Mesenchymal stem cell (in vitro differentiated cells and primary cell): ENCODE measurements around the gene CLEC3B.

ENCODE experiments used
- DNase-seq: peaks from one replicate; pipeline ENCODE4 v3.0.0-alpha.2; 2013
- H2AFZ ChIP-seq: one replicate; pipeline ENCODE4 v1.6.1; 2013; ENCODE audit warnings: low read depth, mild to moderate bottlenecking, control low read depth, inconsistent platforms, low read length, moderate library complexity
- H2AK5ac ChIP-seq: 2 replicates; pipeline ENCODE4 v1.6.1; 2013; ENCODE audit warnings: low read length, moderate library complexity, mild to moderate bottlenecking, inconsistent platforms; ENCODE audit not compliant: severe bottlenecking
- H2BK120ac ChIP-seq: one replicate; pipeline ENCODE4 v1.6.1; 2013; ENCODE audit warnings: low read depth, mild to moderate bottlenecking, inconsistent platforms, low read length, moderate library complexity
- H2BK12ac ChIP-seq, 2 experiments: one replicate each; pipeline ENCODE4 v1.6.1; 2013; ENCODE audit warnings: inconsistent platforms in 2 of 2, low read length in 2 of 2, mild to moderate bottlenecking in 2 of 2, moderate library complexity in 2 of 2, control low read depth in 1 of 2
- H2BK15ac ChIP-seq: one replicate; pipeline ENCODE4 v1.6.1; 2013; ENCODE audit warnings: mild to moderate bottlenecking, low read depth, inconsistent platforms; ENCODE audit not compliant: poor library complexity, severe bottlenecking
- H2BK5ac ChIP-seq: 2 replicates; pipeline ENCODE4 v1.6.1; 2013; ENCODE audit warnings: low read depth, mild to moderate bottlenecking, low read length, control low read depth, inconsistent platforms; ENCODE audit not compliant: poor library complexity, severe bottlenecking
- H3K14ac ChIP-seq, 2 experiments: one replicate each; pipeline ENCODE4 v1.6.1; 2013; ENCODE audit warnings: inconsistent platforms in 2 of 2, low read length in 2 of 2, control low read depth in 1 of 2, mild to moderate bottlenecking in 1 of 2, moderate library complexity in 1 of 2
- H3K18ac ChIP-seq, 2 experiments: one replicate each; pipeline ENCODE4 v1.6.1; 2013; ENCODE audit warnings: inconsistent platforms in 2 of 2, low read length in 2 of 2, control low read depth in 1 of 2, low read depth in 1 of 2, mild to moderate bottlenecking in 1 of 2
- H3K23ac ChIP-seq, 2 experiments: one replicate each; pipeline ENCODE4 v1.6.1; 2013; ENCODE audit warnings: inconsistent platforms in 2 of 2, low read length in 2 of 2, mild to moderate bottlenecking in 2 of 2, moderate library complexity in 2 of 2, control low read depth in 1 of 2
- H3K27ac ChIP-seq: 2 replicates; pipeline ENCODE4 v1.5.1; 2013; ENCODE audit warnings: mild to moderate bottlenecking, moderate library complexity, low read length, control low read depth, inconsistent platforms; ENCODE audit not compliant: poor library complexity, severe bottlenecking
- H3K27me3 ChIP-seq, 2 experiments: 2 replicates each; pipeline versions ENCODE4 v1.6.1 to v1.7.0; 2013; ENCODE audit warnings: low read length in 2 of 2, mild to moderate bottlenecking in 2 of 2, moderate library complexity in 2 of 2, control low read depth in 1 of 2, inconsistent platforms in 1 of 2; ENCODE audit not compliant: control insufficient read depth in 1 of 2, insufficient read depth in 1 of 2
- H3K36me3 ChIP-seq, 2 experiments: 2 replicates each; pipeline versions ENCODE4 v1.6.1 to v1.7.0; 2013; ENCODE audit warnings: low read length in 2 of 2, control low read depth in 1 of 2, inconsistent platforms in 1 of 2, low read depth in 1 of 2, mild to moderate bottlenecking in 1 of 2; ENCODE audit not compliant: insufficient read depth in 2 of 2, control insufficient read depth in 1 of 2
- H3K4ac ChIP-seq, 2 experiments: one replicate each; pipeline ENCODE4 v1.6.1; 2013; ENCODE audit warnings: inconsistent platforms in 2 of 2, low read length in 2 of 2, mild to moderate bottlenecking in 2 of 2, moderate library complexity in 2 of 2, control low read depth in 1 of 2, low read depth in 1 of 2
- H3K4me1 ChIP-seq: 2 replicates; pipeline ENCODE4 v1.6.1; 2013; ENCODE audit warnings: low read depth, low read length, control low read depth; ENCODE audit not compliant: control insufficient read depth, insufficient read depth
- H3K4me2 ChIP-seq: 2 replicates; pipeline ENCODE4 v1.6.1; 2013; ENCODE audit warnings: low read length, mild to moderate bottlenecking, inconsistent platforms; ENCODE audit not compliant: poor library complexity, severe bottlenecking
- H3K4me3 ChIP-seq, 2 experiments: 2 replicates each; pipeline versions ENCODE4 v1.5.1 to v1.7.0; 2013; ENCODE audit warnings: low read length in 2 of 2, mild to moderate bottlenecking in 2 of 2, control low read depth in 1 of 2, low read depth in 1 of 2; ENCODE audit not compliant: insufficient read depth in 1 of 2
- H3K79me1 ChIP-seq: replicated peaks from 2 replicates; pipeline ENCODE4 v1.6.1; 2013; ENCODE audit warnings: mild to moderate bottlenecking, control low read depth, low read length, inconsistent platforms; ENCODE audit not compliant: poor library complexity, severe bottlenecking
- H3K9ac ChIP-seq: 2 replicates; pipeline ENCODE4 v1.7.0; 2013; ENCODE audit warnings: mild to moderate bottlenecking, low read length, moderate library complexity
- H3K9me3 ChIP-seq: 2 replicates; pipeline ENCODE4 v1.7.0; 2013; ENCODE audit warnings: mild to moderate bottlenecking, low read length; ENCODE audit not compliant: control insufficient read depth
- H4K8ac ChIP-seq: one replicate; pipeline ENCODE4 v1.6.1; 2013; ENCODE audit warnings: inconsistent platforms, mild to moderate bottlenecking, low read length, moderate library complexity
- H4K91ac ChIP-seq: one replicate; pipeline ENCODE4 v1.6.1; 2013; ENCODE audit warnings: mild to moderate bottlenecking, low read length, inconsistent platforms
- WGBS: methylation state at CpG from one replicate; pipeline ENCODE4 v1.1.7; 2013; ENCODE audit warnings: mixed read lengths; 5-methylcytosine and 5-hydroxymethylcytosine counted together

The CLEC3B gene

DNA sequence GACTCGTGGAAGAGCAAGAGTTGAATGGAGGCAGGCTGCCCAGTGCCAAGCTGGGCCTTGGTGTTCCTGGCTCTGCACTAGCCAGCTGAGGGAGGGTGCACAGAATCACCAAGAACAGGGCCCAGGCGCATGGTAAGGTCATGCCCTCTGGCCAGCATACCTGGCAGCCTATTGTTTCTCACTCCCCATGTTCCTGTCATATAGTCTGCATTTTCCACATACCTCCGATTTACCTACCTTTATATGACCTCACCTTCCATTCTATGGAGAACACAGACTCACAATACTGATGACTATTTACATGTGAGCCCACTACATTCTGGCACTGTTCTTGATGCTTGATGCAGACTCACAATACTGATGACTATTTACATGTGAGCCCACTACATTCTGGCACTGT, 5.4 kb downstream of the CLEC3B start:
- DNase-seq, result no peak

GRCh38 chr3:45032113-45032512, 6.0 kb downstream of the CLEC3B start:
- Histone ChIP-seq H2AFZ (no peak overlapping the region), H3K4me1 (peaks cover 36% of the 10 kb centered on the region), H2BK5ac (no peak overlapping the region), H2BK15ac (no peak overlapping the region), H3K27ac (no peak overlapping the region), H3K23ac (no peak overlapping the region), H4K91ac (no peak overlapping the region), H3K27me3 (no peaks in the 10 kb centered on the region), H3K4ac (no peak overlapping the region), H3K14ac (no peak overlapping the region), H2BK120ac (no peak overlapping the region), H3K36me3 (peaks cover 0 to 4% of the 10 kb centered on the region in 2 experiments), H2AK5ac (no peak overlapping the region), H4K8ac (no peak overlapping the region), H3K4me3 (no peak overlapping the region), H3K18ac (no peak overlapping the region), H3K79me1 (no peaks in the 10 kb centered on the region), H2BK12ac (no peak overlapping the region), H3K9me3 (no peaks in the 10 kb centered on the region), H3K9ac (no peak overlapping the region), H3K4me2 (no peak overlapping the region)
- 94% methylated on average over 2 of the region's 2 CpGs for WGBS
- DNase-seq, result no peak

More for the DNA sequence above, 5.4 kb downstream of the CLEC3B start:
- H3K4me1 ChIP-seq, result peaks cover 39% of the 10 kb centered on the region
- H4K91ac ChIP-seq, result no peak overlapping the region
- no peak overlapping the region for H3K27ac ChIP-seq
- H3K9ac ChIP-seq, result no peak overlapping the region
- H4K8ac ChIP-seq, result no peak overlapping the region
- H2BK12ac ChIP-seq, result no peak overlapping the region
- H2BK120ac ChIP-seq, result no peak overlapping the region
- H3K9me3 ChIP-seq, result no peaks in the 10 kb centered on the region
- H3K79me1 ChIP-seq, result no peaks in the 10 kb centered on the region
- no peak overlapping the region for H2AK5ac ChIP-seq
- H2BK5ac ChIP-seq, result no peak overlapping the region
- no peak overlapping the region for H2BK15ac ChIP-seq
- 88% methylated on average over 3 of the region's 3 CpGs for whole genome bisulfite sequencing
- H3K4ac ChIP-seq, result no peak overlapping the region
- H3K4me2 ChIP-seq, result no peak overlapping the region
- no peak overlapping the region for H2AFZ ChIP-seq
- no peak overlapping the region for H3K14ac ChIP-seq
- H3K18ac ChIP-seq, result no peak overlapping the region
- no peak overlapping the region for H3K23ac ChIP-seq
- no peak overlapping the region for H3K4me3 ChIP-seq
- no peaks in the 10 kb centered on the region for H3K27me3 ChIP-seq
- H3K36me3 ChIP-seq, result peaks cover 0 to 4% of the 10 kb centered on the region in 2 experiments

DNA sequence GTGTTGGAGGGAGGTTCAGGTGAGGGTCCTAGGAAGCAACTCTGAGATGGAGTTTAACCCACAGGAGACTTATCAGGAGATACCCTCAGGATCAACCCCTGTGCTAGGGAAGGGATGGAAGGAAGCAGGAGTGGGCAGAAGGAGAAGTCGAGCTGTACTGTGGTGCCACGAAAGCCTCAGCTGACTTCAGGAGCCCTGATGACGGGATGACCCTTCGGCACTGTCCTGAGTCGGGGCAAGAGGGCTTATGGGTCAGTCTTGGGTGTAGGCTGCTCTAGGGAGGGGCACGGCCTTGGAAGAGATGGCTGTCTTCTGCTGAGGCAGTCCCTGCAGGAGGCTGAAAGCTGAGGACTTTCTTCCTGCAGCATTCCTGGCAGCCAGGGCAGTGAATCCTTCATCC, 7.7 kb downstream of the CLEC3B start:
- H3K23ac ChIP-seq, result no peak overlapping the region
- no peak overlapping the region for H3K18ac ChIP-seq

DNA sequence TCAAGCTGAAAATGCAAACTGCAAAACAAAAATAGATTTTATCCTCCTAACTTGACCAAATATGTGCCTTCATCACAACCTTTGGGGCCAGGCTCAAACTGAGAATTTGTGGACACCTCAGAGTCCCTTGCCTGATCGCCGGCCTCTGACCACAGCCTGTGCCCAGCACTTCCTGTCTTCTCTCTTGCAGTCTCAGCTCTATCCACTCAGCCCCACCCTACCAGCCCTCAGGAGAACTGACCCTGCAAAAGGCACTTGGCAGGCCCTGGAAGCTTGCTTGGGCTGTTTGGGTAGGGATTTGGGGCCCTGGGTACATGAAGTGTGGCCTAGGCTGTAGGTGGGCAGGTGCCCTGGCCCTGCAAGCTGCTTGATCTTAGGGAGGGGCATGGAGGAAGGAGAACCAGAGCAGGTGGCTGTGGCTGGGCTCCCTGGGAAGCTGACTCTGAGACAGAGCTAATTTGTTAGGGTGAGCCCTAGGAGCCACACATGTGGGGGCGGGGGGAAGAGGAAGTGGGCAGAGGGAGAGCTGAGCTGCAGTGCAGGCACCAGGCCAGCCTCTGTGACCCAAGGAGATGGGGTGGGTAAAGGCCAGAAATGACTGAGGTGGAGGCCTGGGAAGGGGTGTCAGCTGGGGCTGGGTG, 8.6 kb downstream of the CLEC3B start:
- Histone ChIP-seq H2BK5ac (no peak overlapping the region), H3K27me3 (no peaks in the 10 kb centered on the region), H3K4me3 (no peak overlapping the region), H2AK5ac (no peak overlapping the region), H3K4ac (no peak overlapping the region), H3K4me2 (no peak overlapping the region), H4K91ac (peak overlapping the region; percentile 6), H2AFZ (no peak overlapping the region), H3K4me1 (peaks cover 26% of the 10 kb centered on the region), H3K23ac (no peak overlapping the region), H3K27ac (no peak overlapping the region), H4K8ac (no peak overlapping the region), H2BK15ac (no peak overlapping the region), H3K18ac (no peak overlapping the region), H3K14ac (peak overlapping the region in 1 of 2 experiments; percentile 2), H3K79me1 (no peaks in the 10 kb centered on the region), H3K36me3 (peaks cover 0 to 4% of the 10 kb centered on the region in 2 experiments), H3K9me3 (no peaks in the 10 kb centered on the region), H2BK12ac (no peak overlapping the region), H3K9ac (no peak overlapping the region), H2BK120ac (no peak overlapping the region)
- no peak for DNase-seq
- WGBS, result 63% methylated on average over 3 of the region's 3 CpGs

More for the DNA sequence above, 7.7 kb downstream of the CLEC3B start:
- Histone ChIP-seq H2BK5ac (no peak overlapping the region), H3K79me1 (no peaks in the 10 kb centered on the region), H3K27me3 (no peaks in the 10 kb centered on the region), H3K4me3 (no peak overlapping the region), H3K9ac (no peak overlapping the region), H3K4me1 (peaks cover 31% of the 10 kb centered on the region), H3K14ac (no peak overlapping the region), H3K27ac (no peak overlapping the region), H3K36me3 (peaks cover 0 to 4% of the 10 kb centered on the region in 2 experiments), H4K91ac (peak overlapping the region; percentile 11), H4K8ac (no peak overlapping the region), H2AFZ (no peak overlapping the region), H2AK5ac (no peak overlapping the region), H2BK120ac (no peak overlapping the region), H3K9me3 (no peaks in the 10 kb centered on the region), H3K4me2 (no peak overlapping the region), H2BK12ac (no peak overlapping the region), H2BK15ac (no peak overlapping the region), H3K4ac (no peak overlapping the region)
- no peak for DNase-seq
- 95% methylated on average over 6 of the region's 6 CpGs for WGBS
